HG02798 (cell line): ENCODE measurements around the gene RPEL1.

Experiments used
- ATAC-seq: cut with Tn5 transposase; IDR thresholded peaks from one replicate; pipeline ENCODE4 v1.9.1; 2021; ENCODE audit warnings: mild to moderate bottlenecking; ENCODE audit not compliant: unreplicated experiment, poor library complexity

The RPEL1 gene

GRCh38 chr10:103277713-103278536 lies 32.2 kb downstream of the RPEL1 start:
- ATAC-seq, result no peak

- no peak for ATAC-seq
Observed at GRCh38 chr10:103278537-103278823, 32.8 kb downstream of the RPEL1 start.

- ATAC-seq, result no peak
Observed at GRCh38 chr10:103278862-103279298, 33.2 kb downstream of the RPEL1 start.

- ATAC-seq, result no peak
Observed at GRCh38 chr10:103280031-103280430, 34.3 kb downstream of the RPEL1 start.

- ATAC-seq, result no peak
Observed at GRCh38 chr10:103280506-103280905, 34.8 kb downstream of the RPEL1 start.

- ATAC-seq, result no peak
Observed at GRCh38 chr10:103281753-103282152, 36.1 kb downstream of the RPEL1 start.

- no peak for ATAC-seq
Observed at GRCh38 chr10:103282961-103283360, 37.3 kb downstream of the RPEL1 start.

GRCh38 chr10:103284170-103284569 lies 38.5 kb downstream of the RPEL1 start:
- ATAC-seq, result no peak

- no peak for ATAC-seq
Observed at GRCh38 chr10:103287992-103288391, 42.3 kb downstream of the RPEL1 start.

- no peak for ATAC-seq
Observed at GRCh38 chr10:103291588-103291987, 45.9 kb downstream of the RPEL1 start.

GRCh38 chr10:103295374-103296015 lies 49.8 kb downstream of the RPEL1 start:
- no peak for ATAC-seq
